Measurements from ENCODE around the gene NECTIN1.

NECTIN1 gene

GRCh38 chr11:119700030-119700429 is 29.0 kb downstream of the NECTIN1 start:
- DNase-seq (ENCODE audit: low read depth in 1 of 2, low spot score in 1 of 2), result no peak
- no peak for TF ChIP-seq GABPA (IDR thresholded peaks at IDR 0.05; ENCODE audit: low read depth)
- TF ChIP-seq POLR2AphosphoS5 (IDR thresholded peaks at IDR 0.05; ENCODE audit: low read depth), result no peak
- TF ChIP-seq SPI1 (IDR thresholded peaks at IDR 0.05; ENCODE audit: borderline replicate concordance, low read depth), result no peak
- TF ChIP-seq REST (IDR thresholded peaks at IDR 0.05; ENCODE audit: insufficient replicate concordance, low read depth), result no peak
- TF ChIP-seq CTCF (IDR thresholded peaks at IDR 0.05; ENCODE audit: insufficient read depth, low read length), result no peak
- no peak overlapping the region for H3K27ac ChIP-seq (replicated peaks)
- no peaks in the 10 kb centered on the region for H3K27me3 ChIP-seq (ENCODE audit: insufficient read depth, poor library complexity, severe bottlenecking)
- no peak overlapping the region for H3K4me3 ChIP-seq (replicated peaks; ENCODE audit: insufficient read depth, low read length)

GRCh38 chr11:119699227-119699626 is 29.8 kb downstream of the NECTIN1 start:
- H3K4me3 ChIP-seq (replicated peaks; ENCODE audit: insufficient read depth, low read length), result no peak overlapping the region
- no peaks in the 10 kb centered on the region for H3K27me3 ChIP-seq (ENCODE audit: insufficient read depth, poor library complexity, severe bottlenecking)
- DNase-seq (ENCODE audit: low read depth in 1 of 2, low spot score in 1 of 2), result no peak
- TF ChIP-seq REST (IDR thresholded peaks at IDR 0.05; ENCODE audit: insufficient replicate concordance, low read depth), result no peak
- TF ChIP-seq SPI1 (IDR thresholded peaks at IDR 0.05; ENCODE audit: borderline replicate concordance, low read depth), result no peak
- no peak for TF ChIP-seq CTCF (IDR thresholded peaks at IDR 0.05; ENCODE audit: insufficient read depth, low read length)
- no peak for TF ChIP-seq POLR2AphosphoS5 (IDR thresholded peaks at IDR 0.05; ENCODE audit: low read depth)
- no peak for TF ChIP-seq GABPA (IDR thresholded peaks at IDR 0.05; ENCODE audit: low read depth)
- H3K27ac ChIP-seq (replicated peaks), result no peak overlapping the region

GRCh38 chr11:119697882-119698281 is 31.1 kb downstream of the NECTIN1 start:
- TF ChIP-seq GABPA (IDR thresholded peaks at IDR 0.05; ENCODE audit: low read depth), result no peak
- TF ChIP-seq POLR2AphosphoS5 (IDR thresholded peaks at IDR 0.05; ENCODE audit: low read depth), result no peak
- TF ChIP-seq REST (IDR thresholded peaks at IDR 0.05; ENCODE audit: insufficient replicate concordance, low read depth), result no peak
- TF ChIP-seq SPI1 (IDR thresholded peaks at IDR 0.05; ENCODE audit: borderline replicate concordance, low read depth), result no peak
- TF ChIP-seq CTCF (IDR thresholded peaks at IDR 0.05; ENCODE audit: insufficient read depth, low read length), result no peak
- Histone ChIP-seq H3K27ac (replicated peaks) (no peak overlapping the region), H3K27me3 (ENCODE audit: insufficient read depth, poor library complexity, severe bottlenecking) (no peaks in the 10 kb centered on the region), H3K4me3 (replicated peaks; ENCODE audit: insufficient read depth, low read length) (no peak overlapping the region)
- DNase-seq (ENCODE audit: low read depth in 1 of 2, low spot score in 1 of 2), result no peak
